GM12878 (cell line): ENCODE data around the gene INHBC. TPM values are rescaled to one million over a fixed set of nuclear protein-coding genes. Genes with fewer than 3 reads are reported as not detected.

ENCODE experiments used
- ATAC-seq: fragments of 200-7000 bp; cut with Tn5 transposase; 3 replicates; pipeline ENCODE4 v1.9.1; 2020; ENCODE audit warnings: mild to moderate bottlenecking, moderate library complexity
- BruUV-seq: library from RNA; stranded (reverse); fragments of 400-500 nt; replicated peaks from 2 replicates; lab custom pipeline; 2021; lab: Mats Ljungman, UMichigan
- CTCF ChIA-PET: fragments of 300-600 bp; sonication (Branson Sonifier 250); formaldehyde crosslinking; extraction: SDS; loops from one replicate; lab custom pipeline; 2021; ENCODE audit warnings: inconsistent platforms; lab: Yijun Ruan, JAX
- POLR2A ChIA-PET: fragments of 350-600 bp; formaldehyde crosslinking; extraction: SDS; loops from one replicate; lab custom pipeline; 2021; ENCODE audit warnings: inconsistent platforms; lab: Charles Lee
- RAD21 ChIA-PET: fragments of 300-600 bp; sonication (Branson Sonifier 250); formaldehyde crosslinking; loops from one replicate; lab custom pipeline; 2023; ENCODE audit warnings: antibody characterized with exemption; ENCODE audit not compliant: unreplicated experiment; lab: Charles Lee
- SMC1A ChIA-PET: fragments of 300-600 bp; sonication (Branson Sonifier 250); formaldehyde crosslinking; loops from one replicate; lab custom pipeline; 2023; ENCODE audit not compliant: unreplicated experiment, uncharacterized antibody; lab: Charles Lee
- DNase-seq: peaks from one replicate; pipeline ENCODE4 v3.0.0-alpha.2; 2011; ENCODE audit warnings: low read depth, low spot score
- FAIRE-seq: peaks from 3 replicates; lab custom pipeline; 2011; peaks lifted over from hg19 to GRCh38; lab: Jason Lieb, UNC
- H2AFZ ChIP-seq: 2 replicates; pipeline ENCODE4 v1.6.0; 2011; ENCODE audit warnings: low read depth, low read length, control low read depth; ENCODE audit not compliant: control insufficient read depth
- H3K27ac ChIP-seq: 2 replicates; pipeline ENCODE4 v1.5.1; 2011; ENCODE audit warnings: control low read depth; ENCODE audit not compliant: control insufficient read depth, insufficient read depth
- H3K27me3 ChIP-seq, 2 experiments: replicated peaks in 1 of 2; 2 replicates each; pipeline versions ENCODE4 v1.6.0 to v1.6.1; 2011; ENCODE audit warnings: low read length in 1 of 2; ENCODE audit not compliant: control insufficient read depth in 2 of 2, insufficient read depth in 2 of 2
- H3K36me3 ChIP-seq, 2 experiments: 2 replicates each; pipeline ENCODE4 v1.5.1; 2011; ENCODE audit warnings: low read length in 1 of 2; ENCODE audit not compliant: control insufficient read depth in 2 of 2, insufficient read depth in 2 of 2
- H3K4me1 ChIP-seq: 2 replicates; pipeline ENCODE4 v1.6.1; 2011; ENCODE audit warnings: mild to moderate bottlenecking, low read length, moderate library complexity, mixed read lengths; ENCODE audit not compliant: control insufficient read depth, insufficient read depth
- H3K4me2 ChIP-seq: 2 replicates; pipeline ENCODE4 v1.6.0; 2011; ENCODE audit warnings: control low read depth; ENCODE audit not compliant: control insufficient read depth, insufficient read depth
- H3K4me3 ChIP-seq: fragments of 200-600 bp; sonication (generic); 2 replicates; pipeline ENCODE4 v1.5.1; 2016
- H3K79me2 ChIP-seq: 2 replicates; pipeline ENCODE4 v1.6.0; 2011; ENCODE audit warnings: low read length; ENCODE audit not compliant: control insufficient read depth, insufficient read depth
- H3K9ac ChIP-seq: 2 replicates; pipeline ENCODE4 v1.8.0; 2011; ENCODE audit warnings: low read length, control low read depth, mixed read lengths; ENCODE audit not compliant: control insufficient read depth, insufficient read depth
- H3K9me3 ChIP-seq: replicated peaks from 3 replicates; pipeline ENCODE4 v1.5.1; 2011; ENCODE audit warnings: mild to moderate bottlenecking, low read length; ENCODE audit not compliant: control insufficient read depth, insufficient read depth
- H4K20me1 ChIP-seq: 2 replicates; pipeline ENCODE4 v1.6.0; 2011; ENCODE audit not compliant: control insufficient read depth, insufficient read depth
- BACH1 ChIP-seq: fragments of 450-650 bp; IDR thresholded peaks from 2 replicates; pipeline ENCODE4 v1.6.1; 2017; ENCODE audit warnings: mild to moderate bottlenecking, borderline replicate concordance
- CBX3 ChIP-seq: fragments of 200-600 bp; sonication (generic); IDR thresholded peaks from 2 replicates; pipeline ENCODE4 v1.6.1; 2016; ENCODE audit warnings: low read depth, borderline replicate concordance
- IRF4 ChIP-seq: IDR thresholded peaks from 2 replicates; pipeline ENCODE4 v1.6.1; 2011; ENCODE audit warnings: low read depth, low read length
- RFX5 ChIP-seq: IDR thresholded peaks from 2 replicates; pipeline ENCODE4 v1.6.1; 2011; ENCODE audit warnings: low read depth, low read length, improper control_type of control experiment
- SMC3 ChIP-seq: IDR thresholded peaks from 2 replicates; pipeline ENCODE4 v1.6.1; 2011; ENCODE audit warnings: low read length, improper control_type of control experiment, borderline replicate concordance
- WRNIP1 ChIP-seq: IDR thresholded peaks from 2 replicates; pipeline ENCODE4 v1.6.1; 2011; ENCODE audit warnings: low read depth, low read length, improper control_type of control experiment, borderline replicate concordance
- ZNF274 ChIP-seq: IDR thresholded peaks from one replicate; pipeline ENCODE4 v1.8.0; 2011; ENCODE audit not compliant: insufficient read length, insufficient read depth
- ZZZ3 ChIP-seq: IDR thresholded peaks from 2 replicates; pipeline ENCODE4 v1.6.1; 2011; ENCODE audit warnings: low read depth; ENCODE audit not compliant: control insufficient read depth, insufficient read length
- WGBS: methylation state at CpG from one replicate; pipeline ENCODE4 v1.1.6; 2016; ENCODE audit warnings: low lambda C conversion rate; ENCODE audit not compliant: insufficient replicate concordance, insufficient coverage; ENCODE audit errors: missing lambda C conversion rate; 5-methylcytosine and 5-hydroxymethylcytosine counted together
- in situ Hi-C: fragments of 300-500 bp; cut with MboI; formaldehyde crosslinking; loops from 9 replicates; pipeline ENCODE4 v1.14.3; 2018; ENCODE audit warnings: mixed read lengths
- intact Hi-C: fragments of 100-400 bp; cut with micrococcal nuclease; formaldehyde crosslinking; loops from one replicate; pipeline ENCODE4 v1.14.2; 2022; ENCODE audit not compliant: unreplicated experiment
- polyA plus RNA-seq, 11 experiments: library from polyadenylated mRNA; depleted of rRNA in 4 of 11; unstranded in 6 of 11; stranded (reverse) in 5 of 11; fragments of >200 nt; fragmentation: Nextera tagmentation in 4 of 11; fragmentation: Illumina TruSeq in 1 of 11; extraction: Ambion mirVana in 4 of 11; extraction: Trizol in 1 of 11; gene quantifications; 1 replicate in 1 of 11; 2 replicates in 10 of 11; pipeline versions ENCODE4 v1.2.1 to v1.2.3, GENCODE V29; 2011 to 2016; ENCODE audit warnings: inconsistent platforms in 2 of 11, missing spikeins in 2 of 11, low read depth in 1 of 11
- total RNA-seq, 4 experiments: library from RNA; depleted of rRNA in 3 of 4; stranded (reverse); fragments of >200 nt in 3 of 4; fragmentation: Illumina TruSeq in 1 of 4; extraction: Trizol in 1 of 4; gene quantifications; 2 replicates each; pipeline versions ENCODE4 v1.2.1 to v1.2.3, GENCODE V29; 2013 to 2021
- TF ChIP-seq, protein P1 (sequence below): IDR thresholded peaks from 2 replicates; pipeline ENCODE4 v1.6.1; 2012; ENCODE audit warnings: mild to moderate bottlenecking, low read depth, low read length
- TF ChIP-seq, protein P2 (sequence below): fragments of 450-650 bp; IDR thresholded peaks from 2 replicates; pipeline ENCODE4 v1.6.1; 2016; ENCODE audit warnings: mild to moderate bottlenecking
- TF ChIP-seq, protein P3 (sequence below): IDR thresholded peaks from 2 replicates; pipeline ENCODE4 v1.6.1; 2011; ENCODE audit warnings: borderline replicate concordance, low read depth, mild to moderate bottlenecking, moderate library complexity, mixed read lengths, low read length; ENCODE audit not compliant: insufficient read depth; ENCODE audit errors: extremely low read length

The INHBC gene
- total and polyA plus RNA-seq, 10 of the 15 experiments (the other 5 are each of a cell fraction or from before 2014, with no cell fraction given) = 0.04 to 0.22 (median 0.13) TPM; not detected in 5

DNA sequence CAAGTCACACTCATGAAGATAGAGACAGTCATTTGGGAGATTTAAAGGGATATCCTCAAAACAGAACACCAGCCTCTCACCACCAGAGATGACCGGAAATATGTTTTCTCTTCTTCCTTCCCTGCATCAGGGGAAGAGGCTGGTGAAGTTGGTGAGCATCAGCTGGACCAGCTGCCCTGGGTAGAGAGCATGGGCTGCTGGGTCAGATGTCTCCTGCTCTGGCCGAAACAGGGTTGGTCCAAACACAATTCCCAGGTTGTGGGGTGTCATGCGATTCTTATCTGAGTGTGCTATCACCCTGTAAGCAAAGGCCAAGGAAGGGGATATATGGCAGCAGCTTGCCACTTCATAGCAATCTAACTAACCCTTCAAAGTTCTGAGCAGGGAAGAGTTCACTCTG, 37.8 kb downstream of the INHBC start:
- Histone ChIP-seq H3K4me2 (no peak overlapping the region), H3K27me3 (no peaks in the 10 kb centered on the region), H3K4me3 (no peak overlapping the region), H3K27ac (no peak overlapping the region), H3K4me1 (peaks cover 5% of the 10 kb centered on the region), H3K9me3 (no peaks in the 10 kb centered on the region), H3K79me2 (peaks cover 29% of the 10 kb centered on the region), H4K20me1 (no peaks in the 10 kb centered on the region), H3K36me3 (peaks cover 1 to 30% of the 10 kb centered on the region in 2 experiments), H2AFZ (no peak overlapping the region), H3K9ac (no peak overlapping the region)
- DNase-seq (no peak), ATAC-seq (no peak), FAIRE-seq (no peak)
- ChIA-PET CTCF (interaction anchor here (2.2 kb wide), 1 partner anchor 9 kb away, joined by 8 read pairs; no protein-coding TSS in a partner anchor), RAD21 (no interaction called here), POLR2A (interaction anchor here (1.0 kb wide), 1 partner anchor 20 kb away, joined by 3 read pairs; no protein-coding TSS in a partner anchor), SMC1A (interaction anchor here (1.4 kb wide), 1 partner anchor 19 kb away, joined by 3 read pairs; no protein-coding TSS in a partner anchor)
- intact Hi-C loops (loop anchor here (10.0 kb wide), 1 partner anchor 282 kb away; the partner anchor contains the start of genes CDK4 and MARCHF9), in situ Hi-C loops (no loop called here)
- 97% methylated on average over 3 of the region's 3 CpGs for WGBS
- TF ChIP-seq, protein P1, sequence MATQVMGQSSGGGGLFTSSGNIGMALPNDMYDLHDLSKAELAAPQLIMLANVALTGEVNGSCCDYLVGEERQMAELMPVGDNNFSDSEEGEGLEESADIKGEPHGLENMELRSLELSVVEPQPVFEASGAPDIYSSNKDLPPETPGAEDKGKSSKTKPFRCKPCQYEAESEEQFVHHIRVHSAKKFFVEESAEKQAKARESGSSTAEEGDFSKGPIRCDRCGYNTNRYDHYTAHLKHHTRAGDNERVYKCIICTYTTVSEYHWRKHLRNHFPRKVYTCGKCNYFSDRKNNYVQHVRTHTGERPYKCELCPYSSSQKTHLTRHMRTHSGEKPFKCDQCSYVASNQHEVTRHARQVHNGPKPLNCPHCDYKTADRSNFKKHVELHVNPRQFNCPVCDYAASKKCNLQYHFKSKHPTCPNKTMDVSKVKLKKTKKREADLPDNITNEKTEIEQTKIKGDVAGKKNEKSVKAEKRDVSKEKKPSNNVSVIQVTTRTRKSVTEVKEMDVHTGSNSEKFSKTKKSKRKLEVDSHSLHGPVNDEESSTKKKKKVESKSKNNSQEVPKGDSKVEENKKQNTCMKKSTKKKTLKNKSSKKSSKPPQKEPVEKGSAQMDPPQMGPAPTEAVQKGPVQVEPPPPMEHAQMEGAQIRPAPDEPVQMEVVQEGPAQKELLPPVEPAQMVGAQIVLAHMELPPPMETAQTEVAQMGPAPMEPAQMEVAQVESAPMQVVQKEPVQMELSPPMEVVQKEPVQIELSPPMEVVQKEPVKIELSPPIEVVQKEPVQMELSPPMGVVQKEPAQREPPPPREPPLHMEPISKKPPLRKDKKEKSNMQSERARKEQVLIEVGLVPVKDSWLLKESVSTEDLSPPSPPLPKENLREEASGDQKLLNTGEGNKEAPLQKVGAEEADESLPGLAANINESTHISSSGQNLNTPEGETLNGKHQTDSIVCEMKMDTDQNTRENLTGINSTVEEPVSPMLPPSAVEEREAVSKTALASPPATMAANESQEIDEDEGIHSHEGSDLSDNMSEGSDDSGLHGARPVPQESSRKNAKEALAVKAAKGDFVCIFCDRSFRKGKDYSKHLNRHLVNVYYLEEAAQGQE = no peak
- TF ChIP-seq ZNF274 (no peak), IRF4 (no peak), WRNIP1 (no peak), BACH1 (no peak), RFX5 (no peak), SMC3 (no peak), CBX3 (no peak), ZZZ3 (no peak)
- TF ChIP-seq, protein P2, sequence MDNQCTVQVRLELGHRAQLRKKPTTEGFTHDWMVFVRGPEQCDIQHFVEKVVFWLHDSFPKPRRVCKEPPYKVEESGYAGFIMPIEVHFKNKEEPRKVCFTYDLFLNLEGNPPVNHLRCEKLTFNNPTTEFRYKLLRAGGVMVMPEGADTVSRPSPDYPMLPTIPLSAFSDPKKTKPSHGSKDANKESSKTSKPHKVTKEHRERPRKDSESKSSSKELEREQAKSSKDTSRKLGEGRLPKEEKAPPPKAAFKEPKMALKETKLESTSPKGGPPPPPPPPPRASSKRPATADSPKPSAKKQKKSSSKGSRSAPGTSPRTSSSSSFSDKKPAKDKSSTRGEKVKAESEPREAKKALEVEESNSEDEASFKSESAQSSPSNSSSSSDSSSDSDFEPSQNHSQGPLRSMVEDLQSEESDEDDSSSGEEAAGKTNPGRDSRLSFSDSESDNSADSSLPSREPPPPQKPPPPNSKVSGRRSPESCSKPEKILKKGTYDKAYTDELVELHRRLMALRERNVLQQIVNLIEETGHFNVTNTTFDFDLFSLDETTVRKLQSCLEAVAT = no peak
- TF ChIP-seq, protein P3, sequence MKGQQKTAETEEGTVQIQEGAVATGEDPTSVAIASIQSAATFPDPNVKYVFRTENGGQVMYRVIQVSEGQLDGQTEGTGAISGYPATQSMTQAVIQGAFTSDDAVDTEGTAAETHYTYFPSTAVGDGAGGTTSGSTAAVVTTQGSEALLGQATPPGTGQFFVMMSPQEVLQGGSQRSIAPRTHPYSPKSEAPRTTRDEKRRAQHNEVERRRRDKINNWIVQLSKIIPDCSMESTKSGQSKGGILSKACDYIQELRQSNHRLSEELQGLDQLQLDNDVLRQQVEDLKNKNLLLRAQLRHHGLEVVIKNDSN = no peak
- no TSS peak for BruUV-seq
